ENCODE measurements around the gene KLF8.

Gene KLF8

DNA sequence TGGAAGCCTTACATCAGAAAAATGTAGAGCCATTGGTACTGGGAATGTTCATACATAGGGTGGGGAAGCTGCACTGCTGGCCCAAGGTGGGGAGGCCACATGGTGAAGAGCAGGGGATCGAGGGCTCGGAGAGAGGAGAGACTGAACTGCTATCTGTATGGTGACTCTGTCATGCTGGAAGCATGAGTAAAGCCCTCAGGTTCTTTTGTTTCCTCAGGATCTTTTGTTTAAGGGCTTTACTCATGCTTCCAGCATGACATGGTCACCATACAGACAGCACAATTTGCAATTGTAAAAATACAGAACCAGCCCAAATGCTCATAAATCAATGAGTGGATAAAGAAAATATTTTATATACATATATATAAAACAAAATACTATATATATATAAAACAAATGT, 78.4 kb downstream of the KLF8 start:
- DNase-seq: no peak

- DNase-seq: no peak
Observed at GRCh38 chrX:56313308-56313707, 81.2 kb downstream of the KLF8 start.

DNA sequence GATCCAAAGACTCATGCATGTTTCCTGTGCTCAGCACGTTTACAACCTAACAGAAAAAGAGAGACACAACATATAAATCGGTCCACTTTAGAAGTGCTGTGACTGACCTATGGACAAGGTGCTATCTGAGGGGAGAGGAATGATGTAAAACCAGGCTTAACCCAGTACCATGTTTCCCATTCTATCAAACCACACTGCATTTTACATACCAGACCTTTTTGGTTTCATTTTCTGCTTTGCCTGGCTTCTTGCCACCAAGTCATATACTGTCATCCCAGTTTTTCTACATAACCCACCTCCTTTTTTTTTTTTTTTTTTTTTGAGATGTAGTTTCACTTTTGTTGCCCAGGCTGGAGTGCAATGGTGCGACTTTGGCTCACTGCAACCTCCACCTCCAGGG, 82.2 kb downstream of the KLF8 start:
- DNase-seq: no peak

DNA sequence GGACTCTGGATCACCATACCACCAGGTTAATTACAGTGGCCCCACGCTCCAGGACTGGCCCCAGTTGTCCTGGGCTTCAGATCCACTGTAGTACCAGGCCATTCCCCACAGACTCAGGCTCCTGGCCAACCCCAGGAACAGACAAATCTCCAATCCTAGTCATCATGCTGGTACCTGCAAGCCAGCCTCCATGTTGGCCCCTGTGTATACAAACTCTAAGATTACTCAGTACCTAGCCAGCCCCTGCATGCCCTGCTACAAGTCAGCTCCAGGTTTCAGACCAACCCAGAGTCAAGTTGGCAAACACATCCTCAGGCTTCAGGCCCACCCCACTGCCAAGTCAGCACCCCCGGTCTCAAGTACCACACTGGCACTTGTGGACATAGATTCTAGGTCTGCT, 85.9 kb downstream of the KLF8 start:
- no peak for DNase-seq

DNA sequence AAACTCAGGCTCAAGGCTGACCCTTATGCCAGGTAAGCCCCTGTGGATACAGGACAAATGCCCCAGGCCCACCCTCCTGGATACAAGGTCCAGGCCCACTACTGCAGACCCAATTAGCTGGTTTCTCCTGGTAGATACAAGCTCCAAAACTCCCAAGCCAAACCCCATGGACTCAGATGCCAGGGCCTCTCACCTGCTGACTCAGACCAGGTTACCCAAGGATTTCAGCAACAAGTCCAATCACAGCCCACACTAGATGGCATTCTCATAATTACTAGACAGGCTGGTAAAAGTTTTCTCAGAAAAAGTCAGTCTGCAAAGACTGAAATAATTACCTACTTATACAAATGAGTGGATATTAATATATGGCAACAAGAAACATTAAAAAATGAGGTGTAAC, 87.0 kb downstream of the KLF8 start:
- no peak for DNase-seq
